ENCODE data around the gene ACTA1. TPM values are rescaled to one million over a fixed set of nuclear protein-coding genes. Genes with fewer than 3 reads are reported as not detected.
"Not testable (repeated sequence)": the region's sequence is repeated elsewhere in the genome, so short reads cannot be mapped to it uniquely, and the experiment has no call there.

ACTA1 gene
- total RNA-seq, 1 experiment from 2014 or later = not detected

GRCh38 chr1:229402993-229403392, 30.9 kb downstream of the ACTA1 start:
- Histone ChIP-seq H3K4me1 (ENCODE audit: control insufficient read depth, insufficient read depth, low read length) (no peaks in the 10 kb centered on the region), H3K9me3 (ENCODE audit: control insufficient read depth, insufficient read depth, low read depth, low read length) (no peaks in the 10 kb centered on the region), H3K4me3 (ENCODE audit: low read depth in 2 of 2, low read length in 2 of 2) (no peak overlapping the region), H3K27me3 (ENCODE audit: control insufficient read depth, insufficient read depth, low read length) (no peaks in the 10 kb centered on the region; the same call in 1 of the 2 replicates), H3K27ac (ENCODE audit: low read length) (no peak overlapping the region), H3K36me3 (ENCODE audit: control insufficient read depth, insufficient read depth, low read length) (no peaks in the 10 kb centered on the region)
- no peak for TF ChIP-seq SIN3A (IDR thresholded peaks at IDR 0.05; ENCODE audit: borderline replicate concordance, insufficient read depth, low read depth, low read length)
- no TSS peak for BruUV-seq (replicated peaks)
- intact Hi-C loops (cut with micrococcal nuclease; ENCODE audit: unreplicated experiment) (loop anchor here (10.0 kb wide), 1 partner anchor 58 kb away; the partner anchor contains the start of gene CCSAP), in situ Hi-C loops (cut with HindIII; ENCODE audit: low pct_unique_long_range_greater_than_20kb, low sequenced_read_pairs) (no loop called here)
- no peak for ATAC-seq
- CTCF ChIA-PET = no interaction called here
- POLR2A ChIA-PET = no interaction called here
- DNase-seq (ENCODE audit: low read depth, low spot score) = no peak

DNA sequence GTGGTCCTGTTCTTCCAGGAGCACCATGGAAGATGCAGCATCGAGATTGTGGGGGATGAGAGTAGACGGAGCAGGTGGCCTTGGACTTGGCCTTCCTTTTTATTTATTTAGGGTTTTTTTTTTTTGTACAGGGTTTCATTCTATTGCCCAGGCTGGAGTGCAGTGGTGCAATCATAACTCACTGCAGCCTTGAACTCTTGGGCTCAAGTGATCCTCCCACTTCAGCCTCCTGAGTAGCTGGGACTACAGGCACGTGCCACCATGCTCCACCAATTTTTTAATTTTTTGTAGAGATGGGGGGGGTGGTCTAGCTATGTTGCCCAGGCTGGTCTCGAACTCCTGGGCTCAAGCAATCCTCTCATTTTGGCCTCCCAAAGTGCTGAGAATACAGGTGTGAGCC, 31.6 kb downstream of the ACTA1 start:
- H3K27me3 ChIP-seq (ENCODE audit: control insufficient read depth, insufficient read depth, low read length); H3K9me3 ChIP-seq (ENCODE audit: control insufficient read depth, insufficient read depth, low read depth, low read length); CTCF ChIA-PET; DNase-seq (ENCODE audit: low read depth, low spot score); in situ Hi-C loops (cut with HindIII; ENCODE audit: low pct_unique_long_range_greater_than_20kb, low sequenced_read_pairs); H3K27ac ChIP-seq (ENCODE audit: low read length); POLR2A ChIA-PET; BruUV-seq (replicated peaks); H3K4me3 ChIP-seq (ENCODE audit: low read depth in 2 of 2, low read length in 2 of 2); H3K36me3 ChIP-seq (ENCODE audit: control insufficient read depth, insufficient read depth, low read length); H3K4me1 ChIP-seq (ENCODE audit: control insufficient read depth, insufficient read depth, low read length); ATAC-seq: not testable (repeated sequence)
- intact Hi-C loops (cut with micrococcal nuclease; ENCODE audit: unreplicated experiment) = loop anchor here (10.0 kb wide), 1 partner anchor 58 kb away; the partner anchor contains the start of gene CCSAP

DNA sequence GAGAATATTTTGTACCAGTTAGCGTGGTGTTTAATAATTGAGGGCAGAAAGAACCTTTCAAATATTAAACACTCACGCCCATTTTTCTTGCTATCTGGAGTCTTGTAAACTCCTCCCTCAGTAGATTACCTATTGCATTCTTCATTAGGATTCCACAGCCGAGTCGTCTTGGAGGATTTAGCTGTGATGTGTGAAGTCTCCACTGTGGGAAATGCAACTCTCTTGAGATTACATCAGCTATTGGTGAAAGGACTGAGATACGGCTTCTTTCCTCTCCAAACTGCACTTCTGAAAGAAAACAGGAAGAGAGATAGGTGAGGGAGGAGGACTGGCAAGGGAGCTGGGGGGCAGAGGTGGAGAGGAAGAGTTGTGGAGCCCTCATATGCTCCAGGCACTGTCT, 36.1 kb downstream of the ACTA1 start:
- DNase-seq (ENCODE audit: low read depth, low spot score) = no peak
- ChIA-PET POLR2A (no interaction called here), CTCF (no interaction called here)
- H3K4me1 ChIP-seq (ENCODE audit: control insufficient read depth, insufficient read depth, low read length) = no peaks in the 10 kb centered on the region
- H3K27me3 ChIP-seq (ENCODE audit: control insufficient read depth, insufficient read depth, low read length) = no peaks in the 10 kb centered on the region; the same call in 1 of the 2 replicates
- no peaks in the 10 kb centered on the region for H3K36me3 ChIP-seq (ENCODE audit: control insufficient read depth, insufficient read depth, low read length)
- H3K4me3 ChIP-seq (ENCODE audit: low read depth in 2 of 2, low read length in 2 of 2) = no peak overlapping the region
- BruUV-seq (replicated peaks) = no TSS peak
- in situ Hi-C loops (cut with HindIII; ENCODE audit: low pct_unique_long_range_greater_than_20kb, low sequenced_read_pairs) (no loop called here), intact Hi-C loops (cut with micrococcal nuclease; ENCODE audit: unreplicated experiment) (no loop called here)
- TF ChIP-seq, protein P1, sequence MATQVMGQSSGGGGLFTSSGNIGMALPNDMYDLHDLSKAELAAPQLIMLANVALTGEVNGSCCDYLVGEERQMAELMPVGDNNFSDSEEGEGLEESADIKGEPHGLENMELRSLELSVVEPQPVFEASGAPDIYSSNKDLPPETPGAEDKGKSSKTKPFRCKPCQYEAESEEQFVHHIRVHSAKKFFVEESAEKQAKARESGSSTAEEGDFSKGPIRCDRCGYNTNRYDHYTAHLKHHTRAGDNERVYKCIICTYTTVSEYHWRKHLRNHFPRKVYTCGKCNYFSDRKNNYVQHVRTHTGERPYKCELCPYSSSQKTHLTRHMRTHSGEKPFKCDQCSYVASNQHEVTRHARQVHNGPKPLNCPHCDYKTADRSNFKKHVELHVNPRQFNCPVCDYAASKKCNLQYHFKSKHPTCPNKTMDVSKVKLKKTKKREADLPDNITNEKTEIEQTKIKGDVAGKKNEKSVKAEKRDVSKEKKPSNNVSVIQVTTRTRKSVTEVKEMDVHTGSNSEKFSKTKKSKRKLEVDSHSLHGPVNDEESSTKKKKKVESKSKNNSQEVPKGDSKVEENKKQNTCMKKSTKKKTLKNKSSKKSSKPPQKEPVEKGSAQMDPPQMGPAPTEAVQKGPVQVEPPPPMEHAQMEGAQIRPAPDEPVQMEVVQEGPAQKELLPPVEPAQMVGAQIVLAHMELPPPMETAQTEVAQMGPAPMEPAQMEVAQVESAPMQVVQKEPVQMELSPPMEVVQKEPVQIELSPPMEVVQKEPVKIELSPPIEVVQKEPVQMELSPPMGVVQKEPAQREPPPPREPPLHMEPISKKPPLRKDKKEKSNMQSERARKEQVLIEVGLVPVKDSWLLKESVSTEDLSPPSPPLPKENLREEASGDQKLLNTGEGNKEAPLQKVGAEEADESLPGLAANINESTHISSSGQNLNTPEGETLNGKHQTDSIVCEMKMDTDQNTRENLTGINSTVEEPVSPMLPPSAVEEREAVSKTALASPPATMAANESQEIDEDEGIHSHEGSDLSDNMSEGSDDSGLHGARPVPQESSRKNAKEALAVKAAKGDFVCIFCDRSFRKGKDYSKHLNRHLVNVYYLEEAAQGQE (IDR thresholded peaks at IDR 0.05; ENCODE audit: insufficient read depth in 1 of 2, low read depth in 2 of 2, low read length in 1 of 2) = no peak
- TF ChIP-seq SIN3A (IDR thresholded peaks at IDR 0.05; ENCODE audit: borderline replicate concordance, insufficient read depth, low read depth, low read length) (no peak), POLR2AphosphoS5 (IDR thresholded peaks at IDR 0.05; ENCODE audit: low read depth, low read length) (no peak), TCF7L2 (IDR thresholded peaks at IDR 0.05; ENCODE audit: low read depth, low read length) (no peak)
- TF ChIP-seq, protein P2, sequence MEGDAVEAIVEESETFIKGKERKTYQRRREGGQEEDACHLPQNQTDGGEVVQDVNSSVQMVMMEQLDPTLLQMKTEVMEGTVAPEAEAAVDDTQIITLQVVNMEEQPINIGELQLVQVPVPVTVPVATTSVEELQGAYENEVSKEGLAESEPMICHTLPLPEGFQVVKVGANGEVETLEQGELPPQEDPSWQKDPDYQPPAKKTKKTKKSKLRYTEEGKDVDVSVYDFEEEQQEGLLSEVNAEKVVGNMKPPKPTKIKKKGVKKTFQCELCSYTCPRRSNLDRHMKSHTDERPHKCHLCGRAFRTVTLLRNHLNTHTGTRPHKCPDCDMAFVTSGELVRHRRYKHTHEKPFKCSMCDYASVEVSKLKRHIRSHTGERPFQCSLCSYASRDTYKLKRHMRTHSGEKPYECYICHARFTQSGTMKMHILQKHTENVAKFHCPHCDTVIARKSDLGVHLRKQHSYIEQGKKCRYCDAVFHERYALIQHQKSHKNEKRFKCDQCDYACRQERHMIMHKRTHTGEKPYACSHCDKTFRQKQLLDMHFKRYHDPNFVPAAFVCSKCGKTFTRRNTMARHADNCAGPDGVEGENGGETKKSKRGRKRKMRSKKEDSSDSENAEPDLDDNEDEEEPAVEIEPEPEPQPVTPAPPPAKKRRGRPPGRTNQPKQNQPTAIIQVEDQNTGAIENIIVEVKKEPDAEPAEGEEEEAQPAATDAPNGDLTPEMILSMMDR (IDR thresholded peaks at IDR 0.05) = no peak
- no peak overlapping the region for H3K27ac ChIP-seq (ENCODE audit: low read length)
- H3K9me3 ChIP-seq (ENCODE audit: control insufficient read depth, insufficient read depth, low read depth, low read length) = no peaks in the 10 kb centered on the region
- no peak for ATAC-seq
